NT2/D1 (cell line): ENCODE data around the gene FCSK.
"Not testable (repeated sequence)": the region's sequence is repeated elsewhere in the genome, so short reads cannot be mapped to it uniquely, and the experiment has no call there.

Experiments
- DNase-seq: peaks from one replicate; pipeline ENCODE4 v3.0.0-alpha.2; 2011; ENCODE audit warnings: low read depth, low spot score
- H3K27me3 ChIP-seq: 2 replicates; pipeline ENCODE4 v1.6.0; 2011; ENCODE audit warnings: mild to moderate bottlenecking; ENCODE audit not compliant: insufficient read length, insufficient read depth
- H3K36me3 ChIP-seq: 2 replicates; pipeline ENCODE4 v1.6.1; 2011; ENCODE audit warnings: mild to moderate bottlenecking, low read length, mixed read lengths; ENCODE audit not compliant: insufficient read depth, insufficient read length
- H3K4me1 ChIP-seq: 2 replicates; pipeline ENCODE4 v1.5.1; 2011; ENCODE audit not compliant: insufficient read depth, insufficient read length
- H3K4me3 ChIP-seq: 2 replicates; pipeline ENCODE4 v1.5.1; 2011; ENCODE audit warnings: low read depth; ENCODE audit not compliant: insufficient read length
- H3K9ac ChIP-seq: 2 replicates; pipeline ENCODE4 v1.6.0; 2011; ENCODE audit warnings: low read depth; ENCODE audit not compliant: insufficient read length
- H3K9me3 ChIP-seq: 2 replicates; pipeline ENCODE4 v1.5.1; 2011; ENCODE audit warnings: mild to moderate bottlenecking, low read length; ENCODE audit not compliant: insufficient read depth
- SUZ12 ChIP-seq: IDR thresholded peaks from 2 replicates; pipeline ENCODE4 v1.6.1; 2011; ENCODE audit not compliant: insufficient read length, insufficient read depth; ENCODE audit errors: extremely low read depth
- YY1 ChIP-seq: IDR thresholded peaks from 2 replicates; pipeline ENCODE4 v1.6.1; 2011; ENCODE audit not compliant: insufficient read length, insufficient read depth
- ZNF274 ChIP-seq: IDR thresholded peaks from 2 replicates; pipeline ENCODE4 v1.6.1; 2011; ENCODE audit warnings: mild to moderate bottlenecking, low read depth, low read length

The FCSK gene

GRCh38 chr16:70511833-70512232, 57.4 kb downstream of the FCSK start:
- Histone ChIP-seq H3K9me3 (no peaks in the 10 kb centered on the region), H3K4me1 (no peaks in the 10 kb centered on the region), H3K36me3 (peaks cover 93% of the 10 kb centered on the region), H3K9ac (no peak overlapping the region), H3K27me3 (no peaks in the 10 kb centered on the region), H3K4me3 (no peak overlapping the region)
- TF ChIP-seq YY1 (no peak), SUZ12 (no peak), ZNF274 (no peak)
- no peak for DNase-seq

- H3K9ac ChIP-seq, result no peak overlapping the region
- no peaks in the 10 kb centered on the region for H3K9me3 ChIP-seq
- H3K4me1 ChIP-seq, result no peaks in the 10 kb centered on the region
- peaks cover 93% of the 10 kb centered on the region for H3K36me3 ChIP-seq
- H3K27me3 ChIP-seq, result no peaks in the 10 kb centered on the region
- no peak for DNase-seq
- TF ChIP-seq SUZ12 (no peak), YY1 (no peak)
- no peak overlapping the region for H3K4me3 ChIP-seq
These were observed 58.1 kb downstream of the FCSK start for GRCh38 chr16:70512456-70512855.

GRCh38 chr16:70520612-70521297, 66.4 kb downstream of the FCSK start:
- Histone ChIP-seq H3K4me1 (no peaks in the 10 kb centered on the region), H3K27me3 (no peaks in the 10 kb centered on the region), H3K4me3 (no peak overlapping the region), H3K36me3 (peaks cover 40% of the 10 kb centered on the region), H3K9me3 (no peaks in the 10 kb centered on the region), H3K9ac (no peak overlapping the region)
- TF ChIP-seq SUZ12 (no peak), ZNF274 (no peak), YY1 (no peak)
- DNase-seq, result no peak

- Histone ChIP-seq H3K36me3 (peaks cover 40% of the 10 kb centered on the region), H3K9ac (peak overlapping the region; percentile 98), H3K4me1 (no peaks in the 10 kb centered on the region), H3K27me3 (no peaks in the 10 kb centered on the region), H3K4me3 (peak overlapping the region; percentile 99), H3K9me3 (no peaks in the 10 kb centered on the region)
- no peak for TF ChIP-seq SUZ12
- TF ChIP-seq YY1, result no peak
- no peak for TF ChIP-seq ZNF274
- DNase-seq, result no peak
These were observed 68.1 kb downstream of the FCSK start for GRCh38 chr16:70522216-70523075.

- DNase-seq, result peak; percentile 83
- H3K9me3 ChIP-seq, result no peaks in the 10 kb centered on the region
- H3K36me3 ChIP-seq, result peaks cover 39% of the 10 kb centered on the region
- no peaks in the 10 kb centered on the region for H3K4me1 ChIP-seq
- H3K9ac ChIP-seq, result peak within 1 kb of the TSS; percentile 98
- TF ChIP-seq SUZ12 (no peak), YY1 (peak; percentile 80)
- H3K27me3 ChIP-seq, result no peaks in the 10 kb centered on the region
- H3K4me3 ChIP-seq, result peak within 1 kb of the TSS; percentile 99
These were observed 68.8 kb downstream of the FCSK start, which contains the start of gene COG4 for GRCh38 chr16:70523076-70523742. TSS of gene COG4 (minus strand) at chr16:70523554. CDS start at chr16:70523543, 11 bp downstream.

- Histone ChIP-seq H3K9ac (peak within 1 kb of the TSS; percentile 98), H3K9me3 (no peaks in the 10 kb centered on the region), H3K4me1 (peaks cover 2% of the 10 kb centered on the region), H3K4me3 (peak within 1 kb of the TSS; percentile 99), H3K36me3 (peaks cover 39% of the 10 kb centered on the region), H3K27me3 (no peaks in the 10 kb centered on the region)
- no peak for DNase-seq
- TF ChIP-seq SUZ12 (no peak), ZNF274 (no peak), YY1 (peak; percentile 22)
These were observed 69.5 kb downstream of the FCSK start, which contains the start of gene SF3B3 for GRCh38 chr16:70523743-70524398. TSS of gene SF3B3 (plus strand) at chr16:70523816. CDS start at chr16:70526657, 2,841 bp downstream.

- peak overlapping the region; percentile 98 for H3K9ac ChIP-seq
- H3K9me3 ChIP-seq, H3K27me3 ChIP-seq, H3K4me1 ChIP-seq, DNase-seq: not testable (repeated sequence)
- peaks cover 44% of the 10 kb centered on the region for H3K36me3 ChIP-seq
- H3K4me3 ChIP-seq, result peak overlapping the region; percentile 99
These were observed 70.0 kb downstream of the FCSK start for GRCh38 chr16:70524399-70524825.
